Mesenteric fat pad (tissue), 1 donor: ENCODE measurements around the gene LYPD4. TPM values are rescaled to one million over a fixed set of nuclear protein-coding genes. Genes with fewer than 3 reads are reported as not detected.
"Not testable (repeated sequence)": the region's sequence is repeated elsewhere in the genome, so short reads cannot be mapped to it uniquely, and the experiment has no call there.

Source experiments
- DNase-seq: peaks from one replicate; pipeline ENCODE4 v3.0.0-alpha.2; 2020; ENCODE audit warnings: low spot score
- total RNA-seq: library from RNA; stranded (reverse); fragmentation: NEBNext Ultra II Directional; extraction: Animal tissue kit (Norgen Biotek cat#: 25700); gene quantifications from one replicate; pipeline ENCODE4 v1.2.1, GENCODE V29; 2021
- donor health status: DM: yes; HTN: yes; CAD: no.

LYPD4 gene
- total RNA-seq, 1 donor from 2014 or later: not detected

GRCh38 chr19:41875973-41876372, 31.5 kb upstream of the LYPD4 start:
- DNase-seq: not testable (repeated sequence)

GRCh38 chr19:41872775-41873647, 28.5 kb upstream of the LYPD4 start:
- DNase-seq: peak; percentile 93

- DNase-seq: no peak
Measured at GRCh38 chr19:41872384-41872774, 27.9 kb upstream of the LYPD4 start.

- DNase-seq: no peak
Measured at GRCh38 chr19:41871573-41872383, 27.3 kb upstream of the LYPD4 start.

- no peak for DNase-seq
Measured at GRCh38 chr19:41870401-41870873, 26.0 kb upstream of the LYPD4 start.

- no peak for DNase-seq
Measured at GRCh38 chr19:41869374-41869955, 25.0 kb upstream of the LYPD4 start.

- no peak for DNase-seq
Measured at GRCh38 chr19:41868989-41869300, 24.5 kb upstream of the LYPD4 start.

GRCh38 chr19:41868120-41868988, 23.9 kb upstream of the LYPD4 start:
- DNase-seq: no peak

GRCh38 chr19:41866284-41866683, 21.8 kb upstream of the LYPD4 start:
- no peak for DNase-seq

- no peak for DNase-seq
Measured at GRCh38 chr19:41864374-41864773, 19.9 kb upstream of the LYPD4 start.

GRCh38 chr19:41863209-41863931, 18.9 kb upstream of the LYPD4 start:
- no peak for DNase-seq

GRCh38 chr19:41862445-41862986, 18.0 kb upstream of the LYPD4 start:
- no peak for DNase-seq

- no peak for DNase-seq
Measured at GRCh38 chr19:41861846-41862245, 17.4 kb upstream of the LYPD4 start.

GRCh38 chr19:41861116-41861768, 16.8 kb upstream of the LYPD4 start:
- no peak for DNase-seq

GRCh38 chr19:41860419-41861115, 16.1 kb upstream of the LYPD4 start:
- DNase-seq: no peak

GRCh38 chr19:41859618-41860418, 15.3 kb upstream of the LYPD4 start, which contains the start of gene RPS19:
Gene RPS19, plus strand, starts transcription at chr19:41860255. Its CDS starts 520 bp downstream, at chr19:41860775.
- DNase-seq: peak; percentile 98

- DNase-seq: no peak
Measured at GRCh38 chr19:41859213-41859617, 14.7 kb upstream of the LYPD4 start.

GRCh38 chr19:41853768-41854167, 9.3 kb upstream of the LYPD4 start:
- no peak for DNase-seq
